Testis (tissue), 2 donors: ENCODE results near the gene PLD1.

Source experiments
- POLR2A ChIP-seq: fragments of 450-650 bp; IDR thresholded peaks from one replicate; pipeline ENCODE4 v1.6.1; 2017; ENCODE audit warnings: antibody characterized with exemption, mild to moderate bottlenecking, moderate library complexity
- TF ChIP-seq, protein P1 (sequence below), 3 experiments: fragments of 450-650 bp in 2 of 3; fragments of 200-600 bp in 1 of 3; sonication (generic) in 1 of 3; IDR thresholded peaks; one replicate each; pipeline ENCODE4 v1.5.1; 2016 to 2019; ENCODE audit warnings: antibody characterized with exemption in 3 of 3, mild to moderate bottlenecking in 2 of 3, moderate library complexity in 1 of 3

DNA sequence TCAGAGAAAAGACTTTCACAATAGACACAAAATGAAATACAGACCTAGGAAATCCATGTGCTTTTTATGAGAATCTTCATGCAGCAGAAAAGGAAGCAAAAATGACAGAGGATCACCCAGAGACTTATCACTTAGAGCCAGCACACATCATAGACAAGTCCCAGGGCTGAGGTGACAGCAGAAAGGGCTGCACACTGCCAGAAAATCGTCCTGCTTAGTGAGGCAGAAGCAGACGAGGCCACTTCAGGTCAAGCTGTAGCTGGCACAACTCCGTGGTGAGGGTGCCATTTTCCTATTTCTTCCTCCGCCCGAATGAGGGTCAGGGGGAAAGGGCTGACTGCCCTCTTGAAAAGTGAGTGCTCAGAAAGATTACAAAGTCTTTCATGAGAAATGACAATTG, 254.1 kb downstream of the PLD1 start:
- TF ChIP-seq, protein P1, sequence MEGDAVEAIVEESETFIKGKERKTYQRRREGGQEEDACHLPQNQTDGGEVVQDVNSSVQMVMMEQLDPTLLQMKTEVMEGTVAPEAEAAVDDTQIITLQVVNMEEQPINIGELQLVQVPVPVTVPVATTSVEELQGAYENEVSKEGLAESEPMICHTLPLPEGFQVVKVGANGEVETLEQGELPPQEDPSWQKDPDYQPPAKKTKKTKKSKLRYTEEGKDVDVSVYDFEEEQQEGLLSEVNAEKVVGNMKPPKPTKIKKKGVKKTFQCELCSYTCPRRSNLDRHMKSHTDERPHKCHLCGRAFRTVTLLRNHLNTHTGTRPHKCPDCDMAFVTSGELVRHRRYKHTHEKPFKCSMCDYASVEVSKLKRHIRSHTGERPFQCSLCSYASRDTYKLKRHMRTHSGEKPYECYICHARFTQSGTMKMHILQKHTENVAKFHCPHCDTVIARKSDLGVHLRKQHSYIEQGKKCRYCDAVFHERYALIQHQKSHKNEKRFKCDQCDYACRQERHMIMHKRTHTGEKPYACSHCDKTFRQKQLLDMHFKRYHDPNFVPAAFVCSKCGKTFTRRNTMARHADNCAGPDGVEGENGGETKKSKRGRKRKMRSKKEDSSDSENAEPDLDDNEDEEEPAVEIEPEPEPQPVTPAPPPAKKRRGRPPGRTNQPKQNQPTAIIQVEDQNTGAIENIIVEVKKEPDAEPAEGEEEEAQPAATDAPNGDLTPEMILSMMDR (IDR thresholded peaks at IDR 0.05) = no peak
- no peak for TF ChIP-seq POLR2A
